Sigmoid colon (tissue), 4 donors: Measurements from ENCODE around the gene GALR2.

Experiments used
- POLR2AphosphoS5 ChIP-seq, 4 donors: sonication (generic); formaldehyde crosslinking; IDR thresholded peaks; one replicate each; pipeline ENCODE4 v1.6.1; 2017; ENCODE audit warnings: antibody characterized with exemption in 4 of 4
- TF ChIP-seq, protein P1 (sequence below), 4 experiments: fragments of 450-650 bp in 3 of 4; fragments of 200-600 bp in 1 of 4; IDR thresholded peaks; one replicate each; pipeline ENCODE4 v1.5.1; 2016 to 2019; ENCODE audit warnings: antibody characterized with exemption in 4 of 4, mild to moderate bottlenecking in 3 of 4, moderate library complexity in 2 of 4

DNA sequence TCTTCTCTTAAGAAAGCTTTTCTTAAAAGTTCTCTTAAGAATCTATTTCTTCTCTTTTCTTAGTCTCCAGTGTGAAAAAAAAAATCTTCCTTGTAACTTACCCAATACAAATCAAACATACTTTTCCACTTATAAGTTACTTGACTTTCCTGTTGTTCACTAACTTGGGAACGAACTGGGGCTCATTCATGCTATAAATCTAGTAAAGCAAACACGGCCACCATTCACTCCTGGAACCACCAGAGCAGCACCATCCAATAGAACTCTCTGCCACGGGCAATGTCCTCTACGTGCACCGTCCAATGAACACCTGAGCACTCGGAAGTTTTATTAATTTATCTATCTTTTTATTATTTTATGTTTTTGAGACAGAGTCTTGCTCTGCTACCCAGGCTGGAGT is 23.0 kb upstream of the GALR2 start:
- TF ChIP-seq, protein P1, sequence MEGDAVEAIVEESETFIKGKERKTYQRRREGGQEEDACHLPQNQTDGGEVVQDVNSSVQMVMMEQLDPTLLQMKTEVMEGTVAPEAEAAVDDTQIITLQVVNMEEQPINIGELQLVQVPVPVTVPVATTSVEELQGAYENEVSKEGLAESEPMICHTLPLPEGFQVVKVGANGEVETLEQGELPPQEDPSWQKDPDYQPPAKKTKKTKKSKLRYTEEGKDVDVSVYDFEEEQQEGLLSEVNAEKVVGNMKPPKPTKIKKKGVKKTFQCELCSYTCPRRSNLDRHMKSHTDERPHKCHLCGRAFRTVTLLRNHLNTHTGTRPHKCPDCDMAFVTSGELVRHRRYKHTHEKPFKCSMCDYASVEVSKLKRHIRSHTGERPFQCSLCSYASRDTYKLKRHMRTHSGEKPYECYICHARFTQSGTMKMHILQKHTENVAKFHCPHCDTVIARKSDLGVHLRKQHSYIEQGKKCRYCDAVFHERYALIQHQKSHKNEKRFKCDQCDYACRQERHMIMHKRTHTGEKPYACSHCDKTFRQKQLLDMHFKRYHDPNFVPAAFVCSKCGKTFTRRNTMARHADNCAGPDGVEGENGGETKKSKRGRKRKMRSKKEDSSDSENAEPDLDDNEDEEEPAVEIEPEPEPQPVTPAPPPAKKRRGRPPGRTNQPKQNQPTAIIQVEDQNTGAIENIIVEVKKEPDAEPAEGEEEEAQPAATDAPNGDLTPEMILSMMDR (IDR thresholded peaks at IDR 0.05) = no peak
- TF ChIP-seq POLR2AphosphoS5 (IDR thresholded peaks at IDR 0.05) = no peak
